ENCODE results near the gene GNB1L.

Gene GNB1L

DNA sequence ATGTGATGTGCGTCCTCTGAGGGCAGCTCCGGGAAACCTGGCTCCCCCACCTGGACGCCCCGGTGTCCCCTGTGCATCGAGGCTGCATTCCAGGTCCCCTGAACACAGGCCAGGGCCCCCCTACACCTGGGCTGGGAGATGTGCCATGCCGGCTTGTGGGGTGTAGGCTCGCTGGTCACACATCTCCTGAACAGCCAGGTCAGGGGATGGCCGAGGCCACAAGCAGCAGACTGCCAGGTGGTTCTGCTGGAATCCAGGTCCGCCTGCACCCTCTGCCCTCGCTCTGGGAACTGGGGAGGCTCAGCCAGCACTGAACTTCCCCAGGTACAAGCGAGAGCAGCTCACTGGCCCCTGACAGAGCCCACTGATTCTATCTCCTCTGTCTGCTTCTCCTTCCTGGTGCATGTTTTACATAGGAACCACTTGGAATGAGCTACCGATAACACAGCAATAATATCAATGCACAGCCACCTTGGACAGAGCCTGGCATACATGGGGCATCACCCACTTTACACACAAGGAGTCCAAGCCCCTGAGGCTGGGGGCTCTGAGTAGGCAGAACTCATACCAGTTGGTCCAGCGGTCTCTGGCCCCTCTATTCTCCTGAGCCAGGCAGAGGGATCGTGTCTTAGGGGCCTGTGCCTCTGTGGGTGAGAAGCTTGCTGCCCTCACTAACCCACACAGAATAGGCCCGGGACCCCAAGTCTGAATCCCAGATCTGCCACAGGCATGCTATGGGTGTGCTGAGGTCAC lies 47.3 kb downstream of the GNB1L start:
- H3K27me3 ChIP-seq (ENCODE audit: insufficient read depth, poor library complexity, severe bottlenecking) = no peaks in the 10 kb centered on the region
- DNase-seq (ENCODE audit: low read depth in 1 of 2, low spot score in 1 of 2) = no peak
- no peak overlapping the region for H3K4me3 ChIP-seq (replicated peaks; ENCODE audit: insufficient read depth, low read length)
- H3K27ac ChIP-seq (replicated peaks) = no peak overlapping the region
- TF ChIP-seq SPI1 (IDR thresholded peaks at IDR 0.05; ENCODE audit: borderline replicate concordance, low read depth) = no peak
- no peak for TF ChIP-seq POLR2AphosphoS5 (IDR thresholded peaks at IDR 0.05; ENCODE audit: low read depth)
- TF ChIP-seq GABPA (IDR thresholded peaks at IDR 0.05; ENCODE audit: low read depth) = no peak
- no peak for TF ChIP-seq CTCF (IDR thresholded peaks at IDR 0.05; ENCODE audit: insufficient read depth, low read length)
- TF ChIP-seq, protein P1, sequence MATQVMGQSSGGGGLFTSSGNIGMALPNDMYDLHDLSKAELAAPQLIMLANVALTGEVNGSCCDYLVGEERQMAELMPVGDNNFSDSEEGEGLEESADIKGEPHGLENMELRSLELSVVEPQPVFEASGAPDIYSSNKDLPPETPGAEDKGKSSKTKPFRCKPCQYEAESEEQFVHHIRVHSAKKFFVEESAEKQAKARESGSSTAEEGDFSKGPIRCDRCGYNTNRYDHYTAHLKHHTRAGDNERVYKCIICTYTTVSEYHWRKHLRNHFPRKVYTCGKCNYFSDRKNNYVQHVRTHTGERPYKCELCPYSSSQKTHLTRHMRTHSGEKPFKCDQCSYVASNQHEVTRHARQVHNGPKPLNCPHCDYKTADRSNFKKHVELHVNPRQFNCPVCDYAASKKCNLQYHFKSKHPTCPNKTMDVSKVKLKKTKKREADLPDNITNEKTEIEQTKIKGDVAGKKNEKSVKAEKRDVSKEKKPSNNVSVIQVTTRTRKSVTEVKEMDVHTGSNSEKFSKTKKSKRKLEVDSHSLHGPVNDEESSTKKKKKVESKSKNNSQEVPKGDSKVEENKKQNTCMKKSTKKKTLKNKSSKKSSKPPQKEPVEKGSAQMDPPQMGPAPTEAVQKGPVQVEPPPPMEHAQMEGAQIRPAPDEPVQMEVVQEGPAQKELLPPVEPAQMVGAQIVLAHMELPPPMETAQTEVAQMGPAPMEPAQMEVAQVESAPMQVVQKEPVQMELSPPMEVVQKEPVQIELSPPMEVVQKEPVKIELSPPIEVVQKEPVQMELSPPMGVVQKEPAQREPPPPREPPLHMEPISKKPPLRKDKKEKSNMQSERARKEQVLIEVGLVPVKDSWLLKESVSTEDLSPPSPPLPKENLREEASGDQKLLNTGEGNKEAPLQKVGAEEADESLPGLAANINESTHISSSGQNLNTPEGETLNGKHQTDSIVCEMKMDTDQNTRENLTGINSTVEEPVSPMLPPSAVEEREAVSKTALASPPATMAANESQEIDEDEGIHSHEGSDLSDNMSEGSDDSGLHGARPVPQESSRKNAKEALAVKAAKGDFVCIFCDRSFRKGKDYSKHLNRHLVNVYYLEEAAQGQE (IDR thresholded peaks at IDR 0.05; ENCODE audit: insufficient replicate concordance, low read depth) = no peak

DNA sequence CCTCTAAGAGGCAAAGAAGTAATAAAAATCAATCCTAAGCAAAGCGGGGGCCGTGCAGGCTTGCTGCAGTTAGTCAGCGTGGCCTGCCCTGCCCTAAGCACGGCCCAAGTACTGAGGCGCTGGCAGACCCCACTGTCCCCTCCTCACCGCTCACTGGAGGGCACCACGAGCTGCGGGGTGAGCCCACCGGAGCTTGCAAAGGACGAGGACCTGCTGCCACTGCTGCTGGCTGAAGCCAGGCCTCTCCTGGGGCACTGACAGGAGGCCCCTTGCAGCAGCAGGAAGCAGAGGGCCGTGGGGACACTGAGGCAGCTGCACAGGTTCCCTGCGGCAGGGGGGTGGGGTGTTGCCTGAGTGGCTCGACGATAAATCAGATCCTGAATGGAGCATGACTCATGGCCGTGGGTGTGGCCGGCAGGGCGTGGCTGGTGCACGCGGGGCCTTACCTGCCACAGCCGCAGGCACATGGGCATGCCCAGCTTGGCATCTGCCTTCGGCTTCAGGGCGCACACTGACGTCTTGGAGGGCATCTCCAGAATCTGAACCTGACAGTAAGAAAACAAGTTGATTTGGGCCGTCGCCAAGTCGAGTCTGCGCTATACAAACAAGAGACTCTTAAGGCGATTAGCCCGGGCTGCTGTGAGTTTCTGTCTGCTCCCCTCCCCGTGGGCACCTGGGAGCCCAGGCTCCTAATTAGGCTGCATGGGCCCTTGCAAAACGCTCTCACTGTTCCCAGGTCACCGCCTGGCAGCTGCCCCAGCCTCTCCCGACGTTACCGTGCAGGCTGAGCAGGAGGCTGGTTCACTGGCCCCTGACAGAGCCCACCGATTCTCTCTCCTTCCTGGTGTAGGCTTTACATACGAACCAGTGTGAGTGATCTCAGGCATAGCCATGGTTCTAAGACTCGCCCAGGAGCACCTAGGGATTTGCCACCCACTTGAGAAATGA lies 48.2 kb downstream of the GNB1L start:
- DNase-seq (ENCODE audit: low read depth in 1 of 2, low spot score in 1 of 2) = no peak
- Histone ChIP-seq H3K27me3 (ENCODE audit: insufficient read depth, poor library complexity, severe bottlenecking) (no peaks in the 10 kb centered on the region), H3K4me3 (replicated peaks; ENCODE audit: insufficient read depth, low read length) (no peak overlapping the region), H3K27ac (replicated peaks) (no peak overlapping the region)
- TF ChIP-seq, protein P1 (IDR thresholded peaks at IDR 0.05; ENCODE audit: insufficient replicate concordance, low read depth) = no peak
- no peak for TF ChIP-seq SPI1 (IDR thresholded peaks at IDR 0.05; ENCODE audit: borderline replicate concordance, low read depth)
- TF ChIP-seq GABPA (IDR thresholded peaks at IDR 0.05; ENCODE audit: low read depth) = no peak
- no peak for TF ChIP-seq POLR2AphosphoS5 (IDR thresholded peaks at IDR 0.05; ENCODE audit: low read depth)
- no peak for TF ChIP-seq CTCF (IDR thresholded peaks at IDR 0.05; ENCODE audit: insufficient read depth, low read length)

DNA sequence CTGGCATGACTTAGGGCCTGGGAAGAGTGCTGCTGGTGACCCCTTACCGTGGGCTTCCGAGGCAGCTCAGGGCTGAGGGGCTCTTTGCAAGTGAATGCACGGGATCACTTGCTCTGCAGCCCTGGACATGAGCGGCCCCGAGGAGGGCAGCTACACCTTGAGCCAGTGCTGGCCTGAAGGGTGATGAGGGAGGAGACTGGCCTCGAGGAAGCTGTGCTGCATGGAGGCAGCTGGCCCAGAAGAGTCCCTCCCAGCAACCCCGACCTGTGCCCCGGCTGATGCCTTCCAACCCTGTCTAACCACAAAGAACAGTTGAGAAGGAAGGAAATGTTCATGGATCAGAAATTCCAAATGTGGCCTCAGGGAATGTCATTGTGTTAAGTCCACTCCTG lies 48.9 kb downstream of the GNB1L start:
- TF ChIP-seq CTCF (IDR thresholded peaks at IDR 0.05; ENCODE audit: insufficient read depth, low read length) (no peak), POLR2AphosphoS5 (IDR thresholded peaks at IDR 0.05; ENCODE audit: low read depth) (no peak), SPI1 (IDR thresholded peaks at IDR 0.05; ENCODE audit: borderline replicate concordance, low read depth) (no peak), GABPA (IDR thresholded peaks at IDR 0.05; ENCODE audit: low read depth) (no peak)
- TF ChIP-seq, protein P1 (IDR thresholded peaks at IDR 0.05; ENCODE audit: insufficient replicate concordance, low read depth) = no peak
- no peak overlapping the region for H3K4me3 ChIP-seq (replicated peaks; ENCODE audit: insufficient read depth, low read length)
- DNase-seq (ENCODE audit: low read depth in 1 of 2, low spot score in 1 of 2) = no peak
- no peaks in the 10 kb centered on the region for H3K27me3 ChIP-seq (ENCODE audit: insufficient read depth, poor library complexity, severe bottlenecking)
- H3K27ac ChIP-seq (replicated peaks) = no peak overlapping the region
